Measurements from ENCODE around the gene GSE1.

GSE1 gene

GRCh38 chr16:85675251-85675874 is 62.2 kb downstream of the GSE1 start:
- no peak for DNase-seq (ENCODE audit: low spot score)
- FAIRE-seq, result no peak

GRCh38 chr16:85676466-85676865 is 63.3 kb downstream of the GSE1 start:
- FAIRE-seq (no peak), DNase-seq (ENCODE audit: low spot score) (no peak)

DNA sequence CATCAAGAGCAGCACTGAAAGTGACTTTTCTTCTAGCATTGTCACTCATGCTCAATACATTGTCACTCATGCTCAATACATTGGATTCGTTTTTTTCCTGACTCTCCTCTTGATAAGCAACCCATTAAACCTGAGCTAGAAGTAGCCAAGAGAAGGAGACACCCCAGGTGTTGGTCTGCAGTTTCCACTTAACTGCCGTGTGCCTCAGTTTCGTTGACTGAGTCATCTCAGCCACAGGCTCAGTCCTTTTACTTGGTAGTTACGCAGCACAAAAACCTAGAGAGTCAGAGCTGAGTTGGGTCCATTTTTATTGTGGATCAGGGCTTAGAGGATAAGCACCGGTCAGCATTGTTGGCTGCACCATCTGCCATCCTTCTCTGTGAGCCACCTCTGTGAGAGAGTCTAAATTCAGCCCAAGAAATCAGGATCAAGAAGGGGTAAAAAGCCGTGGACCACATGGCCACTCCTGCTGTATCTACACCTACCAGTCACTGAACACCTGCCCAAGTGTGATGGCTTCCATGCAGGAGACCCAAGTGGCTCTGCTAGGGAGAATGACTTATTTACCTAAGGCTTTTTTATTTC is 64.4 kb downstream of the GSE1 start:
- FAIRE-seq (no peak), DNase-seq (ENCODE audit: low spot score) (no peak)

GRCh38 chr16:85678016-85678415 is 64.9 kb downstream of the GSE1 start:
- FAIRE-seq (no peak), DNase-seq (ENCODE audit: low spot score) (no peak)

DNA sequence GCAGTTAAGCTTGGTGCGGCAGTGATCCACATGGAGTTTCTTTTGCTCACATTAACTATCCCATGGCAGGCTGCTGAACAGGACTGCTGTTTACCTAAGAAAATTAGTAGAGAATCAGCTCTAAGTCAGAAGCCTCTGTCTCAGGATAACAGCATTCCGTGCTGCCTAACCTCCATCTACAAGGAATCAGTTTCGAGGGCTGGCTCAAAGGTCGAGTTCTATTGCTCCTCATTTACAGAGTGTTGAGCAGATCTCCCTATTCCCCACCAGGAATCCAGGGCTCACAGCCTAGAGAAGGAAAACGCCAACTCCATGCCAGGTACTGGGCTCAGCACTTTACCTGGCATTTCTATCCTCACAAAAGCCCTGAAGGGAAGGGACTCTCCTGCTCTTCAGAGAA is 65.7 kb downstream of the GSE1 start:
- no peak for DNase-seq (ENCODE audit: low spot score)
- no peak for FAIRE-seq

DNA sequence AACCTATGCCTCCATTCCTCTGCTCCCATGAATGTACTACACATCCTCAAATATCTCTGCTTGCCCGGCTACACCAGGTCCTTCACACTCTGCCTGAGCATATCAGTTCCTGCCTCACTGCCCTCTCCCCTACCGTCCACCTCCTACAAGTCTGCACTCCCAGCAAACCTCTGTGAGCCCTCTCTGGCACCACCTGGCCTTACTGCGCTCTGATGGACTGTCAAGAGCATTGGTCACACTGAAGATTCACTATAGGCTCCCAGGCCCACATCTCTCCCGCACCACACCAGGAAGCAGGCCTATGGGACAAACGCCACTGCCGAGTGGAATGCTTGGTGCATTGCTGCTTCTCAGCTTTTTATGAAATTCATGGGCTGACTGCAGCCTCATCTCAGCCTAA is 66.7 kb downstream of the GSE1 start:
- FAIRE-seq, result no peak
- DNase-seq (ENCODE audit: low spot score), result no peak

DNA sequence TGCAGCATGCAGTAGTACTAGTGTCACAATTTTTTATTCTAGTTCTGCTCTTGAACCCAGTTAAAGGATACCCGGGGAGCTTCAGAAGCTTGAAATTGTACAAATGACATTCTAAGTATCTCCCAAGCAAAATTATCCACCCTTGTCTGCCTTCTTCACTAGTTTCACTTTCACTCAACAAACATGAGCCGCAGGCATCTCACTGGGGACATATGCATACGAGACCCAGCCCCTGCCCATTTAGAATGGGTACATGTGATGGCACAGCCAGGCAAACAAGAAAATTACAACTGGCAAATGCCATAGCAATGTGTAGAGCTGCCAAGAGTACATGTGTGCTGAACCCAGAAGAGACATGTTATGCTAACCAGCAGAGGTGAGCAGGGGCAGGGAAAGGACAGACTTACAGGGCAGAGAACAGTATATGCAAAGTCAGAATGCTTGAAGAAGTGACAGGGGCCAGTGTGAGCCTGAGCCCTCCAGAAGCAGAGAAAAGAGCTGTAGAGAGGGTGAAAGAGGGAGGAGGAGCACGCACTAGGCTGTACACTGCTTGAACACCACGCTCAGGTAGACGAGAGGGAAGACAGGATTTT is 67.3 kb downstream of the GSE1 start:
- no peak for DNase-seq (ENCODE audit: low spot score)
- FAIRE-seq, result no peak

- FAIRE-seq, result no peak
Observed at GRCh38 chr16:85681255-85681654, 68.1 kb downstream of the GSE1 start.

DNA sequence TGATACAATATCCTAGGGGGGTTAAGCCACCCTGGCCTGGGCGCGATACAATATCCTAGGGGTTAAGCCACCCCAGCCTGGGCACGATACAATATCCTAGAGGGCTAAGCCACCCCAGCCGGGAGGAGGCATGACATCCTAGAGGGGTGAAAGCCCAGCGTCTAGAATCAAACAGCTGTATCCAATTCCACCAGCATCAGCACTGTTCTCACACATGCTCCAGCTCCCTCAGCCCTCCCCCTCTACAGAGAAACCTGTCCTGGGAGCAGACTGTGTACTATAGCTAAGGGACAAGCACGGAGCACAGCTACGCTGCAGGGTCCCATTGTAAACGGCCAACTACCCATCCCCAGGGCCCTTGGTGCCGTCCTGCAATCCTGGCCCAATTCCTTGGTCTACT is 69.4 kb downstream of the GSE1 start:
- FAIRE-seq (no peak), DNase-seq (ENCODE audit: low spot score) (no peak)

More at GRCh38 chr16:85681255-85681654, 68.1 kb downstream of the GSE1 start:
- no peak for DNase-seq (ENCODE audit: low spot score)

- no peak for DNase-seq (ENCODE audit: low spot score)
- no peak for FAIRE-seq
Observed at GRCh38 chr16:85683363-85683762, 70.2 kb downstream of the GSE1 start.

DNA sequence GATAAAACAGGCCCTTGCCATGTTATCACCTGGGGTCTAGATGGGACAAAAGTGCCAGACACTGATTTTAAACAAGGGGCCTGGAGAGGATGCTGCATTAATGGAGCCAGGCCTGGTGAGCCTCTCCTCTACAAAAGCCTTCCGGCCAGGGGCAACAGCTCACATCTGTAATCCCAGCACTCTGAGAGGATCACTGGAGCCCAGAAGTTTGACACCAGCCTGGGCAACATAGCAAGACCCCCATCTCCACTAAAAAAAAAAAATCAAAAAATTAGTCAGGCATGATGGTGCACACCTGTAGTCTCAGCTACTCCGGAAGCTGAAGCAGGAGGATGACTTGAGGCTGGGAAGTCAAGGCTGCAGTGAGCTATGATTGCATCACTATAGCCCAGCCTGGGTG is 72.1 kb downstream of the GSE1 start:
- FAIRE-seq (no peak), DNase-seq (ENCODE audit: low spot score) (no peak)

GRCh38 chr16:85686912-85687591 is 73.9 kb downstream of the GSE1 start:
- DNase-seq (ENCODE audit: low spot score) (peak; percentile 41), FAIRE-seq (no peak)

- FAIRE-seq (no peak), DNase-seq (ENCODE audit: low spot score) (no peak)
Observed at GRCh38 chr16:85687651-85688471, 74.7 kb downstream of the GSE1 start.

GRCh38 chr16:85688586-85689284 is 75.6 kb downstream of the GSE1 start, which contains the start of gene GINS2:
TSS of gene GINS2 (minus strand) at chr16:85688954. CDS start at chr16:85688898, 56 bp downstream.
- FAIRE-seq (no peak), DNase-seq (ENCODE audit: low spot score) (peak; percentile 100)

GRCh38 chr16:85689285-85689949 is 76.3 kb downstream of the GSE1 start:
- FAIRE-seq (no peak), DNase-seq (ENCODE audit: low spot score) (no peak)

DNA sequence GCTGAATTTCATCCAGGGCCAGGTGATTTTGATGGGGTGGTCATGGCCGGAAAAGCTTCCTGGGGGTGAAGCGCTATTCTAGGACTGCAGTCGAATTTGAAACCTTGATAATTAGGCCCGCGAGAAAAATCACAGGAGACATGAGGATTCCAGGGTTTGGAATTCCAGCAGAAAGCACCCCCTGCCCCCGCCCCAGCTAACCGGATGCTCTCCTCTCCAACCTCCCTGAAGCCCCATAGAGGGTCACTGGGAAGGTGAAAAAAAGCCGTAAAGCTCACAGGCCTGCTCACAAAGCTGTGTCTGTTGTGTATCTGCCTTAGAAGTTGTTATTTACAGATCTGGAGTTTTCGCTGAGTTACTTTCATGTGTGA is 76.8 kb downstream of the GSE1 start:
- FAIRE-seq, result no peak
- no peak for DNase-seq (ENCODE audit: low spot score)

- DNase-seq (ENCODE audit: low spot score) (no peak), FAIRE-seq (no peak)
Observed at GRCh38 chr16:85690469-85691064, 77.4 kb downstream of the GSE1 start.

DNA sequence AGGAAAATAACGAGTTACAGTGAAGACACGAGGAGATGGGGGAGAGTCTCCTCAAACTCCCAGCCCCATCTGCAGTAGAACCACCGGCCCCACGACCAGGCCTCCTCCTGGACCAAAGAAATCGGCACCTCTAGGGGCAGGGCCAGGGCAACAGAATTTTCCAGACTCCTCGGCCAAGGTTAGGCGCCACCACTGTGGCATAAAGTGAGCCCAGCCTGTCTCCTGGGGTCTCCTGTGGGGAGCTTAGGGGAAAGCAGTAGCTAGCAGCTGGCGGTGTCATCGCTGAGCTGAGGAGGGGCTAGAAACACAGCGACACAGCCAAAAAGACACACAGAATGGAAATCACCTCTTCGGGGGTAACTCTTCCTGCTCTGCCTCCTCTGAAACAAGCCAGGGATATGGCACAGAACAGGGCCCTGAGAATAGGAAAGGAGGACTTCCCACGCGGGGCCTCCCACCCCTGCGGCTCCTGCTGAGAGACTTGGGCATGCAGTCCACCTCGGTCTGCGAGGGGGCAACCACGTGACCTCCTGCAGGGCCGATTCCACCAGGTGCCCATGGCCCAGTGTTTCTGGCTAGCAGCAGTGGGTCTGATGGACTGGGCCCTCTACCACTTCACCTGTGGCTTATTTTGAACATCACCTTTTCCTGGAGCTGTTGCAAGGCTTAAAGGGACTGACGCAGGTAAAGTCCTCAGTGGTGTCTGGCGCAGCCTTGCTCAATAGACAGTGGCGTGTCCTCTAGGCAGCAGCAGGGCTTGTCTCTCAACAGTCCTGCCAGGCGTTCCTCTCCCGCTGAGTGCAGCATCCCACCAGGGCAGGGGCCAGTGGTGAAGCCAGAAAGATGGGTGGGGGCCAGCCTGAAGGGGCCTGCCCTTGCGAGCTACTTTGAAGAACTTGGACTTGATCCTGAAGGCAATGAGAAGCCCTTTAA is 82.3 kb downstream of the GSE1 start:
- FAIRE-seq, result no peak
- DNase-seq (ENCODE audit: low spot score), result no peak

GRCh38 chr16:85696781-85697180 is 83.7 kb downstream of the GSE1 start:
- DNase-seq (ENCODE audit: low spot score) (no peak), FAIRE-seq (no peak)

All from urothelium cell line (cell line).